ENCODE data around the gene GPR3. TPM values are rescaled to one million over a fixed set of nuclear protein-coding genes. Genes with fewer than 3 reads are reported as not detected.

GPR3 gene
- total and polyA plus RNA-seq, 7 donors: 0.12 to 1.3 (median 0.42) TPM; not detected in 2

- no peak for DNase-seq
- 82 to 87% (median 84%) methylated on average over 21 of the region's 21 CpGs for WGBS, 3 donors
- peaks cover 0 to 72% of the 10 kb centered on the region in 2 donors for H3K36me3 ChIP-seq (ENCODE audit: insufficient read depth in 1 of 2, low read depth in 1 of 2)
- peaks cover 6% of the 10 kb centered on the region for H3K4me1 ChIP-seq
- no peaks in the 10 kb centered on the region for H3K9me3 ChIP-seq
- H3K27me3 ChIP-seq (ENCODE audit: insufficient read depth in 3 of 3, low read length in 2 of 3): no peaks in the 10 kb centered on the region
- no peak overlapping the region for H3K27ac ChIP-seq
- intact Hi-C loops (cut with DNase I): loop anchor here in 1 of 2 donors (5.0 kb wide), 1 partner anchor 34 kb away; no protein-coding TSS in a partner anchor
- ATAC-seq: no peak
- H3K4me3 ChIP-seq: no peak overlapping the region
- no peak for TF ChIP-seq CTCF (IDR thresholded peaks at IDR 0.05)
These were observed 31.4 kb upstream of the GPR3 start for GRCh38 chr1:27361044-27361402.

GRCh38 chr1:27361553-27361952 is 30.9 kb upstream of the GPR3 start:
- Histone ChIP-seq H3K4me1 (peaks cover 6% of the 10 kb centered on the region), H3K4me3 (no peak overlapping the region), H3K36me3 (ENCODE audit: insufficient read depth in 1 of 2, low read depth in 1 of 2) (peaks cover 0 to 67% of the 10 kb centered on the region in 2 donors), H3K27me3 (ENCODE audit: insufficient read depth in 3 of 3, low read length in 2 of 3) (no peaks in the 10 kb centered on the region), H3K27ac (no peak overlapping the region), H3K9me3 (no peaks in the 10 kb centered on the region)
- DNase-seq: no peak
- ATAC-seq: no peak
- no peak for TF ChIP-seq CTCF (IDR thresholded peaks at IDR 0.05)
- intact Hi-C loops (cut with DNase I): loop anchor here in 1 of 2 donors (5.0 kb wide), 1 partner anchor 34 kb away; no protein-coding TSS in a partner anchor
- 86 to 94% (median 93%) methylated on average over 8 of the region's 8 CpGs for WGBS, 3 donors

GRCh38 chr1:27363766-27364695 is 28.4 kb upstream of the GPR3 start:
- H3K36me3 ChIP-seq (ENCODE audit: insufficient read depth in 1 of 2, low read depth in 1 of 2): peaks cover 0 to 44% of the 10 kb centered on the region in 2 donors
- 87 to 90% (median 89%) methylated on average over 26 of the region's 26 CpGs for WGBS, 3 donors
- ATAC-seq (no peak), DNase-seq (no peak)
- no peaks in the 10 kb centered on the region for H3K27me3 ChIP-seq (ENCODE audit: insufficient read depth in 3 of 3, low read length in 2 of 3)
- H3K4me3 ChIP-seq: peak overlapping the region; percentile 72
- peaks cover 17% of the 10 kb centered on the region for H3K4me1 ChIP-seq
- no peaks in the 10 kb centered on the region for H3K9me3 ChIP-seq
- TF ChIP-seq CTCF (IDR thresholded peaks at IDR 0.05): no peak
- H3K27ac ChIP-seq: no peak overlapping the region
- intact Hi-C loops (cut with DNase I): loop anchor here in 1 of 2 donors (5.0 kb wide), 1 partner anchor 37 kb away; no protein-coding TSS in a partner anchor

- intact Hi-C loops (cut with DNase I): loop anchor here in 1 of 2 donors (5.0 kb wide), 1 partner anchor 38 kb away; no protein-coding TSS in a partner anchor
- H3K27me3 ChIP-seq (ENCODE audit: insufficient read depth in 3 of 3, low read length in 2 of 3): no peaks in the 10 kb centered on the region
- H3K4me3 ChIP-seq: peak overlapping the region; percentile 72
- peak overlapping the region; percentile 86 for H3K27ac ChIP-seq
- H3K9me3 ChIP-seq: no peaks in the 10 kb centered on the region
- peaks cover 17% of the 10 kb centered on the region for H3K4me1 ChIP-seq
- WGBS, 3 donors: 69 to 77% (median 73%) methylated on average over 11 of the region's 11 CpGs
- DNase-seq (no peak), ATAC-seq (peak in 1 of 4 donors; percentile 1)
- peaks cover 0 to 36% of the 10 kb centered on the region in 2 donors for H3K36me3 ChIP-seq (ENCODE audit: insufficient read depth in 1 of 2, low read depth in 1 of 2)
- TF ChIP-seq CTCF (IDR thresholded peaks at IDR 0.05): no peak
These were observed 27.6 kb upstream of the GPR3 start for GRCh38 chr1:27364696-27365371.

Data from psoas muscle (tissue), 8 donors.